ENCODE results near the gene RPN1.

RPN1 gene

DNA sequence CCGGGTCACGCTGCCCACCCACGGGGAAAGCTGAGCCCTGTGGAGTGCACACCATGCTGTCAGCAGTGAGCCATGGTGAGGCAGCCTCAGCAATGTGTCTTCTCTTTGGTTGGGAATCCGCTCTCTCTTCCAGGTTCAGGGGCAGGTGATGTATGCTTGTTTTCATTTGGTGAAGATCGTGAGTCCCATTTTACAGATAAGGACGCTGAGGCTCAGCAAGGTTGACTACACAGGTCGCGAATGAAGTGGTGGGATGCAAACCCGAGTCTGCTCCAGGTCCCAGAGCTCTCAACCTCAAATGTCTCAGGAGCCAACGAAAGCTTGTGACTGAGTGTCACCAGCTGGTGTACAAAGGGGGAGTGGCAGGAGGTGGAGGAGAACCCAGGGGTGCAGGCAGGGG lies 74.3 kb downstream of the RPN1 start:
- DNase-seq = no peak

GRCh38 chr3:128575777-128576176 lies 74.8 kb downstream of the RPN1 start:
- DNase-seq = no peak

GRCh38 chr3:128573707-128574162 lies 76.9 kb downstream of the RPN1 start:
- peak; percentile 15 for DNase-seq

DNA sequence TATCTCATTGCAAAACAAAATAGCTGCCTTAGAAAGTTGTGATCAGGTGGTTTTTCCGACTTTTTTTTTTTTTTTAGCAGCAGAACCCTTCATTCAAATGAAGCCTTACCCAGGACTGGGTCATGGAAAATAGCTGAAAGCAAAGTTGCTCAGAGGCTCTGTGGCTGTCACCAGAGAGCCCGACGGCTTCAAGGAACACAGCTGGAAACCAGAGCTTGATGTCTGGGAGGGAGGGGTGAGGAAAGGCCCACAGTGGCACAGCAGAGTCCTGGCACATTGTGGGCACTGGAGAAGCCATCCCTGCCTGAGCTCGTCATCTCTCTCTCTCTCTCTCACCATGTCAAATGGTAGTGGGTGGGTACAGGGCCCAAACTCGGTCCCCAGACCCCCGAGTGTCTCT lies 77.5 kb downstream of the RPN1 start:
- DNase-seq = peak; percentile 32

- peak; percentile 64 for DNase-seq
Observed at GRCh38 chr3:128572644-128573105, 77.9 kb downstream of the RPN1 start.

GRCh38 chr3:128572013-128572412 lies 78.6 kb downstream of the RPN1 start:
- no peak for DNase-seq

Data from activated CD4-positive, alpha-beta T cell treated with anti-CD3 and anti-CD28 coated beads for 48 hours (primary cell).